ENCODE results near the gene RABAC1. TPM values are rescaled to one million over a fixed set of nuclear protein-coding genes. Genes with fewer than 3 reads are reported as not detected.

The RABAC1 gene
- total RNA-seq, 6 experiments from 2014 or later: 245 to 349 (median 258) TPM

DNA sequence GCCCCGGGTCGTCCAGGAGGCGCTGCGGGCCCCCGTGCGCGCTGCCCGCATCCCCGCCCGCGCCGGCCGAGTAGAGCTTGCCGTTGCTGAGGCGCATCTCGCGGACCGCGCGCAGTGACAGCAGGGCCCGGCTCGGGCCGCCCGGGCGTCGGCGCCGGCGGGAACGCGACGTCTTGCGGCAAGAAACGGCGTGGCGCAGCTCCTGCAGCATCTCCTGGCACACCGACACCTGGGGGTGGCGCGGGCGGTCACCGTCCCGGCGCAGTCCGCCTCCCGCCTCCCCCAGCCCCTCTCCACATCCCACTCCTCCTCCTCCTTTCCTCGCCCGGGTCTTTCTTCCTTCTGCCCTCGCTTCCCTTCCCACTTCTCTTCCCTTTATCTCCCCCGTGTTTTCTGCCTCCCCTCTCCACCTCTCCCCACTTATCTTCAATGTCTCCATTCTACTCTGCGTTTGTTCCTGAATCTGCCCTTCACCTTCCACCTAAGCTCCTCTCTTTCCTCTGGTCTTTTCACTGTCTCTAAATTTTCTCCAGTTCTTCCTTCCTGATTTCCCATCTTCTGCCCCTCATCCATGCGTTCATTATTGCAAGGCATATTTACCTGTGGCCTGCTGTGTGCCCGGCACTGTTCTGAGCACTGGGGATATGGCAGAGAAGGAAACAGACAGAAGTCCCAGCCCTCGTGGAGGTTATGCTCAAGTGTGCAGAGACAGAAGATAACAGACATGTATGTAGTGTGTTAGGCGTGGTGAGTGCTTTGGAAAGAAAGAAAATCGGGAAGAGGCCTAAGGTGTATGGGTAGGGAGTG, 40.2 kb upstream of the RABAC1 start:
- Mint-ChIP-seq H3K27ac (no peak overlapping the region), H3K36me3 (ENCODE audit: low read depth) (no peaks in the 10 kb centered on the region), H3K4me3 (peak overlapping the region; percentile 43), H3K4me1 (ENCODE audit: low read depth) (no peaks in the 10 kb centered on the region), H3K27me3 (ENCODE audit: insufficient read depth) (peaks cover 62% of the 10 kb centered on the region), H3K9me3 (no peaks in the 10 kb centered on the region)
- TF ChIP-seq CTCF (IDR thresholded peaks at IDR 0.05): no peak
- DNase-seq: no peak

GRCh38 chr19:41998246-41999020, 39.3 kb upstream of the RABAC1 start:
- Mint-ChIP-seq H3K27me3 (ENCODE audit: insufficient read depth) (peaks cover 56% of the 10 kb centered on the region), H3K4me1 (ENCODE audit: low read depth) (0 out of 2 replicates have a peak, but pooled peaks cover 2% of the 10 kb centered on the region), H3K27ac (no peak overlapping the region), H3K9me3 (no peaks in the 10 kb centered on the region), H3K36me3 (ENCODE audit: low read depth) (no peaks in the 10 kb centered on the region), H3K4me3 (no peak overlapping the region)
- DNase-seq: no peak
- TF ChIP-seq CTCF (IDR thresholded peaks at IDR 0.05): peak; percentile 82

GRCh38 chr19:41997851-41998229, 38.7 kb upstream of the RABAC1 start:
- no peaks in the 10 kb centered on the region for H3K9me3 Mint-ChIP-seq
- DNase-seq: no peak
- H3K36me3 Mint-ChIP-seq (ENCODE audit: low read depth): no peaks in the 10 kb centered on the region
- no peak for TF ChIP-seq CTCF (IDR thresholded peaks at IDR 0.05)
- H3K27me3 Mint-ChIP-seq (ENCODE audit: insufficient read depth): peaks cover 53% of the 10 kb centered on the region
- H3K4me1 Mint-ChIP-seq (ENCODE audit: low read depth): 0 out of 2 replicates have a peak, but pooled peaks cover 4% of the 10 kb centered on the region
- no peak overlapping the region for H3K4me3 Mint-ChIP-seq
- no peak overlapping the region for H3K27ac Mint-ChIP-seq

DNA sequence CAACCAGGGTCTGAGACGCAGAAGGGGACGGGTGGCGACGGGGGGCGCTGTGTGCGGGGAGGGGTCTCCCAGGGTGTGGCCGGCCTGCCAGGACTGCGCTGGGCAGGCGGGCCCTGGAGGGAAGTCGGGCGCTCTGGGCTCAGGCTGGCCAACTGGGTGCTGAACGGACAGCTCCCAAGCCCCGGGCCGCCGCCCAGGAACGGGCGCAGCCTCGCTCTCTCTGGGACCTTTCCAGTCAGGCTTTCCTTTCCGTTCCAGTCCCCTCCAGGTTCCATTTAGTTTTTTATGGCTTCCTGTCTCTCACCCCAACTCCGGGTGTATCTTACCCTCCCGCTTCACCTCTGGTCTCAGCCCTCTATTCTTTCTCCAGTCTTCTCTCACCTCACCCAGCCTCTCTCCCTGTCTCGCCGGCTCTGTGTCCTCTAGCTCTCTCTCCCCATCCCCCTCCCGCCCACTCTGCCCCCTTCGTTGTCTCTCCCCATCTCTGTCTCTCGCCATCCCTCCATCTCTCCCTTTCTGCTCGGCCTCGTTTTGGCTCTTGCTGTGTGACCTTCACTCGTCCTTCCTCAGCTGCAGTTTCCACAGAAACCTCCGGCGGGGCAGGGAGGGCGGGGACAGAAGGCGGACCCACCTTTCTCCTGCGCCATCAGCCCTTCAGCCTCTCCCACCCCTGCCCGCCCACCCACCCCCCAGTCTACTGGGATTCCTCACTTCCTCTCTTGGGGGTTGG, 38.2 kb upstream of the RABAC1 start:
- Mint-ChIP-seq H3K27me3 (ENCODE audit: insufficient read depth) (peaks cover 52% of the 10 kb centered on the region), H3K27ac (no peak overlapping the region), H3K4me1 (ENCODE audit: low read depth) (0 out of 2 replicates have a peak, but pooled peaks cover 4% of the 10 kb centered on the region), H3K36me3 (ENCODE audit: low read depth) (no peaks in the 10 kb centered on the region), H3K4me3 (no peak overlapping the region), H3K9me3 (no peaks in the 10 kb centered on the region)
- DNase-seq: peak; percentile 10
- TF ChIP-seq CTCF (IDR thresholded peaks at IDR 0.05): no peak

DNA sequence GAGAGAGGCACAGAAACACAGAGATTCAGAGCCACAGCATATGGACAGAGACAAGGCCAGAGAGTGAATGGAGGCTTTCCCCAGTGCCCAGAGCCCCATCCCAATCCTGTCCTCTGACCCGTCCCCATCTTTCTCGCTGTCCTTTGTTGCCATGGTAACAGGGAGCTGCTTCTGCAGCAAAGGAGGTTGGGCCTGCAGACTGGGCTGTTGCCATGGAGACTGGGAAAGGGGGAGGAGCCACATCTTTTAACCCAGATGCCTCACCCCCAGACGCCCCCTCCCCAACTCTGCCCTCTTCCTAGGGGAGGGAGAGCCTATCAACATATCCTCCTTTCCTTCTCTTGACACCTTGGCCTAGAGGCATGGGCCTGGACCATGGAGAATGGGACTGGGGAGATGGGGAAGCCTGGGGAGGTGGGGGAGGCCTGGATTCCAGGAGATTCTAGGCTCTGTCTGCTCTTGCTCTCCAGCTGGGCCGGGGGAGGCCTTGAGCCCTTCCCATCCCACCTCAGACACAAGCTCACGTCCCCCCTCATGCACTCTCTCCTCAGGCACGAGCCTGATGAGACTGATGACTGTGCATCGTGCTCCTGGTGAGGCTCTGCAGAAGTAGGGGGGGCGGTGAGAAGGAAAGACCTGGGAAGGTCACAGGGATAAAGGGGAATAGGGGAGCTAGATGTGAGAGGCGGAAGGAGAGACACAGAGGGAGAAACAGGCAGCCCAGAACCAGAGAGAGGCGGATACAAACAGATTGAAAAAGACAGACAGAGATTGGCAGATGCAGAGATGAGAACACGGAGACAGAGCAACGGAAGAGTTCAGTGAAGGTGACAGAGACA, 37.1 kb upstream of the RABAC1 start:
- Mint-ChIP-seq H3K27me3 (ENCODE audit: insufficient read depth) (peaks cover 44% of the 10 kb centered on the region), H3K4me3 (no peak overlapping the region), H3K9me3 (no peaks in the 10 kb centered on the region), H3K27ac (no peak overlapping the region), H3K4me1 (ENCODE audit: low read depth) (0 out of 2 replicates have a peak, but pooled peaks cover 4% of the 10 kb centered on the region), H3K36me3 (ENCODE audit: low read depth) (no peaks in the 10 kb centered on the region)
- DNase-seq: no peak
- TF ChIP-seq CTCF (IDR thresholded peaks at IDR 0.05): no peak

Measured in HFFc6 (cell line).